ENCODE data around the gene ADGRG1.

The ADGRG1 gene

GRCh38 chr16:57677622-57678369 is 49.4 kb downstream of the ADGRG1 start:
- TF ChIP-seq CTCF (conservative IDR thresholded peaks at IDR 0.05), result no peak
- TF ChIP-seq ZFX (IDR thresholded peaks at IDR 0.05), result no peak
- peak overlapping the region; percentile 34 for H3K27ac ChIP-seq

DNA sequence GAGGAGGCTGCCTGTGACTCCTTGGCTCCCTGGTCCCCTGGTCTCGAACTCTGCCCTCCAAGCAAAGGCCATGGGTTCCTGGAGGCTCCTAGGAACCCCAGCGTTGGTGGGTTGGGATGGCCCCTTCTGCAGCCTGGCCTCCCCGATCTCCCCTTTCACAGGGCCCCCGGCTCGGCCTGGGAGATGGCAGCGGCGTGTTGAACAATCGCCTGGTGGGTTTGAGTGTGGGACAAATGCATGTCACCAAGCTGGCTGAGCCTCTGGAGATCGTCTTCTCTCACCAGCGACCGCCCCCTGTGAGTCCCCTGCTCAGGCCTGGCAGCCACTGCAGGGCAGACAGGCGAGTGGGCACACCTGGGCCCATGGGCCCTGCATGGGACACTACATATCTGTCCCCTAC is 50.6 kb downstream of the ADGRG1 start:
- H3K27ac ChIP-seq, result no peak overlapping the region
- TF ChIP-seq ZFX (IDR thresholded peaks at IDR 0.05) (no peak), CTCF (conservative IDR thresholded peaks at IDR 0.05) (no peak)

DNA sequence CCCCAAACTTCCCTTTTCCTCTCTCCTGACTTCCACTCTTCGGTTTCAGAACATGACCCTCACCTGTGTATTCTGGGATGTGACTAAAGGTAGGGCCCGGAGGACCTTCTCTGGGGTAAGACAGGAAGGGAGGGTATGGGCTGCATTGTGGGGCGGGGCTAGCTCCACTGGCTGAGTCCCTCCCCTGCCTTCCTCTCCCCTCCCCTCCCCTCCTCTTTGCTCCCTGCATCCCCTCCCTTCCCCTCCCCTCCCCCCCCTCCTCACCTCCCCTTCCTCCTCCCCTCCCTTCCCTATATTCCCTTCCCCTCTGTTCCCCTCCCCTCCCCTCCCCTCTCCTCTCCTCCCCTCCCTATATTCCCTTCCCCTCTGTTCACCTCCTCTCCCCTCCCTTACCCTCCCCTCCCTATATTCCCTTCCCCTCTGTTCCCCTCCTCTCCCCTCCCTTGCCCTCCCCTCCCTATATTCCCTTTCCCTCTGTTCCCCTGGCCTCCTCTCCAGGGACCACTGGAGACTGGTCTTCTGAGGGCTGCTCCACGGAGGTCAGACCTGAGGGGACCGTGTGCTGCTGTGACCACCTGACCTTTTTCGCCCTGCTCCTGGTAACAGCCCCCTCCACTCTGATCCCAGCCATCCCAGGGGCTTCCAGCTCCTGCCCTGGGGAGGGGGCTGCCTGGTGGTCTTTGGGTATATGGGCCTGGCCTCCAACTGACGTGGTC is 51.5 kb downstream of the ADGRG1 start:
- H3K27ac ChIP-seq, result no peak overlapping the region
- TF ChIP-seq CTCF (conservative IDR thresholded peaks at IDR 0.05) (no peak), ZFX (IDR thresholded peaks at IDR 0.05) (no peak)

DNA sequence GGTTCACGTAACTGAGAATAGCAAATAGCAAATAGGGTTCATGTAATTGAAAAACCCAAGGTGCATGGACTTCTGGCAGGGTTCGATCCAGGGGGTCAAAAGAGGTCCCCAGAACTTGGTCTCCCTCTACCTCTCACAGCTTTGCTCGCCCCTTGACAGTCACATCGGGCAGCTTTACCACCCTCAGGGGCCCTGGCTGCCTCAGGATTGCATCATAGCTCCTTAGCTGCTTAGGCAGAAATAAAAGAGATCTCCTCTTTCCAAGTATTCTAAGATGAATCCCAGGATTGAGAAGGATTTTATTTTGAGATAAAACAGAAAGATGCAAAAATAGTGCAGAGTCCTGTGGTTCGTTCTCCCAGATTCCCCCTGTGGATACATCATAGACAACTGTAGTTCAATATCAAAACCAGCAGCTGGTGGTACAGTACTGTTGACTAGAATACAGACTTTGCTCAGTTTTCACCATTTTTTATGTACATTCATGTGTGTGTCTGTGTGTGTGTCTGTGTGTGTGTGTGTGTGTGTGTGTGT is 52.5 kb downstream of the ADGRG1 start:
- H3K27ac ChIP-seq, result no peak overlapping the region

DNA sequence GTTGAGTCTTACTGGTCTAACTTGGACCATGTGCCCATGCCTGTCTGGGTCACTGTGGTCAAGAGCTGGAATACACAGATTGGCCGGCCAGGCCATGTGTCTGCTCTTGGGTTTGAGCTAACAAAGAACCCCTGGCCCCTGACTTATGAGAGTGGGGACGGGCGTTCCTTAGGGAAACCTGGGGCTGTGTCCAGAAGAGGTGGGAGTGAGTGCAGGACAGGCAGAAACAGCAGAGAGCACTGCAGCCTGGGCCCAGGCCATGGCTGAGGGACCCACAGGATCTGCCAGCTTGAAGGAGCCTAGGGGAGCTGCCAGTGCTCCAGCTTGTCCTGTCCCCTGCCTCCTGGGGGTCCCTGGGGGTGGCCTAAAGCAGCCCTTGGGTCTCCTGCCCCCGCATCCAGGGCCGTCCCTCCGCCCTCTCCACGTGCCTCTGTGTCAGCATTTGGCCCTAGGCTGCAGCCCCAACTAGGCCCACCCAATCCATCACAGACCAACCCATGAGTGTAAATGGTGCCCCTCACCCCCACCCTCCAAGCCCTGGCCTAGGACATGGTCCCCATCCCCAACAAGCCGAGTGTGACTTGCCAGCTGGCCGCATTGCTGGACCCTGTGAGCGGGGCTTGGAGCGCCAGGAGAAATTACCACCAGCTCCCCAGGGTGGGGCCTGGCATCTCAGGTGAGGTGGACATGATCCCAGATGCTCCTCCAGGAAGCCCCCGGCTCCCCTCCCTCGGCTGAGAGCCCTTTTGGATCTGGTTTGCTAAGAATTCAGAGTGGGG is 53.7 kb downstream of the ADGRG1 start:
- no peak overlapping the region for H3K27ac ChIP-seq
- no peak for TF ChIP-seq CTCF (conservative IDR thresholded peaks at IDR 0.05)
- no peak for TF ChIP-seq ZFX (IDR thresholded peaks at IDR 0.05)

More for the DNA sequence above, 52.5 kb downstream of the ADGRG1 start:
- TF ChIP-seq ZFX (IDR thresholded peaks at IDR 0.05) (no peak), CTCF (conservative IDR thresholded peaks at IDR 0.05) (no peak)

- H3K27ac ChIP-seq, result no peak overlapping the region
- TF ChIP-seq CTCF (conservative IDR thresholded peaks at IDR 0.05) (no peak), ZFX (IDR thresholded peaks at IDR 0.05) (no peak)
Measured at GRCh38 chr16:57682809-57683635, 54.6 kb downstream of the ADGRG1 start.
